ENCODE results near the gene JAG2.

GRCh38 chr14:105132921-105133654, 35.5 kb downstream of the JAG2 start:
- TF ChIP-seq CTCF (IDR thresholded peaks at IDR 0.05) (no peak), POLR2A (IDR thresholded peaks at IDR 0.05) (no peak)
